ENCODE results near the gene MED29. TPM values are rescaled to one million over a fixed set of nuclear protein-coding genes. Genes with fewer than 3 reads are reported as not detected.

The MED29 gene
- total RNA-seq, 2 donors from 2014 or later: 29.9 to 32.3 TPM

GRCh38 chr19:39401549-39402345 lies 10.6 kb downstream of the MED29 start:
- peak; percentile 83 for DNase-seq (ENCODE audit: low spot score)
- Histone ChIP-seq H3K4me3 (peak overlapping the region in 1 of 2 donors; percentile 64), H3K4me1 (peaks cover 0 to 71% of the 10 kb centered on the region in 2 donors), H3K36me3 (no peaks in the 10 kb centered on the region), H3K27me3 (no peaks in the 10 kb centered on the region), H3K27ac (peak overlapping the region; percentile 99 to 100), H3K9me3 (no peaks in the 10 kb centered on the region)
- no peak for TF ChIP-seq CTCF (IDR thresholded peaks at IDR 0.05)

GRCh38 chr19:39402346-39403300 lies 11.4 kb downstream of the MED29 start:
- Histone ChIP-seq H3K36me3 (peaks cover 8% of the 10 kb centered on the region), H3K27me3 (no peaks in the 10 kb centered on the region), H3K4me3 (peak overlapping the region; percentile 56 to 64), H3K4me1 (peaks cover 0 to 66% of the 10 kb centered on the region in 2 donors), H3K9me3 (no peaks in the 10 kb centered on the region), H3K27ac (peak overlapping the region; percentile 99 to 100)
- DNase-seq (ENCODE audit: low spot score): peak; percentile 96
- no peak for TF ChIP-seq CTCF (IDR thresholded peaks at IDR 0.05)

GRCh38 chr19:39403331-39404312 lies 12.4 kb downstream of the MED29 start:
- peak overlapping the region; percentile 99 to 100 for H3K27ac ChIP-seq
- H3K4me1 ChIP-seq: peaks cover 0 to 56% of the 10 kb centered on the region in 2 donors
- no peaks in the 10 kb centered on the region for H3K27me3 ChIP-seq
- no peak for TF ChIP-seq CTCF (IDR thresholded peaks at IDR 0.05)
- H3K36me3 ChIP-seq: peaks cover 18% of the 10 kb centered on the region
- H3K4me3 ChIP-seq: peak overlapping the region; percentile 56 to 64
- no peaks in the 10 kb centered on the region for H3K9me3 ChIP-seq
- DNase-seq (ENCODE audit: low spot score): peak; percentile 100

- H3K27ac ChIP-seq: peak overlapping the region; percentile 99 to 100
- TF ChIP-seq CTCF (IDR thresholded peaks at IDR 0.05): no peak
- H3K27me3 ChIP-seq: no peaks in the 10 kb centered on the region
- H3K4me3 ChIP-seq: peak overlapping the region; percentile 86 to 89
- H3K4me1 ChIP-seq: peaks cover 0 to 54% of the 10 kb centered on the region in 2 donors
- peaks cover 25% of the 10 kb centered on the region for H3K36me3 ChIP-seq
- peak; percentile 59 for DNase-seq (ENCODE audit: low spot score)
- no peaks in the 10 kb centered on the region for H3K9me3 ChIP-seq
These were observed 14.2 kb downstream of the MED29 start for GRCh38 chr19:39405261-39405957.

Data from right atrium auricular region (tissue), 2 donors.